ENCODE measurements around the gene SLX4. TPM values are rescaled to one million over a fixed set of nuclear protein-coding genes. Genes with fewer than 3 reads are reported as not detected.

SLX4 gene
- total and polyA plus RNA-seq, 12 donors, result 1.1 to 4.4 (median 2.9) TPM

DNA sequence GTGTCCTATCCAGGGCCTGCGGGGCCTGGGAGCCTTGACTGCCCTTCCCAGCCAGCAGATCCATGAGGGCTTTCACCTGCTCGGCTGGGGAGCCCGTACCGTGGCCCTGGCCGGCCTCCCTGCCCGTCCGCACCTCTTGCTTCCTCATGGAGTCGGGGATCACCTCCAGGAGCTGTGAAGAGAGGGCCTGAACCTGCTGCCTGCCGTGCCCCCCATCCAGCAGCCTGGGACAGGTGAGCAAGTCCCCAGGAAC is 46.6 kb downstream of the SLX4 start:
- intact Hi-C loops (cut with DNase I), result no loop called here
- no peaks in the 10 kb centered on the region for H3K27me3 ChIP-seq
- no peaks in the 10 kb centered on the region for H3K4me1 ChIP-seq
- TF ChIP-seq, protein P1, sequence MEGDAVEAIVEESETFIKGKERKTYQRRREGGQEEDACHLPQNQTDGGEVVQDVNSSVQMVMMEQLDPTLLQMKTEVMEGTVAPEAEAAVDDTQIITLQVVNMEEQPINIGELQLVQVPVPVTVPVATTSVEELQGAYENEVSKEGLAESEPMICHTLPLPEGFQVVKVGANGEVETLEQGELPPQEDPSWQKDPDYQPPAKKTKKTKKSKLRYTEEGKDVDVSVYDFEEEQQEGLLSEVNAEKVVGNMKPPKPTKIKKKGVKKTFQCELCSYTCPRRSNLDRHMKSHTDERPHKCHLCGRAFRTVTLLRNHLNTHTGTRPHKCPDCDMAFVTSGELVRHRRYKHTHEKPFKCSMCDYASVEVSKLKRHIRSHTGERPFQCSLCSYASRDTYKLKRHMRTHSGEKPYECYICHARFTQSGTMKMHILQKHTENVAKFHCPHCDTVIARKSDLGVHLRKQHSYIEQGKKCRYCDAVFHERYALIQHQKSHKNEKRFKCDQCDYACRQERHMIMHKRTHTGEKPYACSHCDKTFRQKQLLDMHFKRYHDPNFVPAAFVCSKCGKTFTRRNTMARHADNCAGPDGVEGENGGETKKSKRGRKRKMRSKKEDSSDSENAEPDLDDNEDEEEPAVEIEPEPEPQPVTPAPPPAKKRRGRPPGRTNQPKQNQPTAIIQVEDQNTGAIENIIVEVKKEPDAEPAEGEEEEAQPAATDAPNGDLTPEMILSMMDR (IDR thresholded peaks at IDR 0.05), result no peak
- DNase-seq (no peak), ATAC-seq (no peak)
- no peak overlapping the region for H3K27ac ChIP-seq
- H3K4me3 ChIP-seq, result no peak overlapping the region
- peaks cover 0 to 1% (median 0%) of the 10 kb centered on the region in 11 donors for H3K9me3 ChIP-seq
- peaks cover 0 to 23% (median 0%) of the 10 kb centered on the region in 9 donors for H3K36me3 ChIP-seq
- 93 to 94% methylated on average over 9 of the region's 9 CpGs for WGBS, 2 donors

DNA sequence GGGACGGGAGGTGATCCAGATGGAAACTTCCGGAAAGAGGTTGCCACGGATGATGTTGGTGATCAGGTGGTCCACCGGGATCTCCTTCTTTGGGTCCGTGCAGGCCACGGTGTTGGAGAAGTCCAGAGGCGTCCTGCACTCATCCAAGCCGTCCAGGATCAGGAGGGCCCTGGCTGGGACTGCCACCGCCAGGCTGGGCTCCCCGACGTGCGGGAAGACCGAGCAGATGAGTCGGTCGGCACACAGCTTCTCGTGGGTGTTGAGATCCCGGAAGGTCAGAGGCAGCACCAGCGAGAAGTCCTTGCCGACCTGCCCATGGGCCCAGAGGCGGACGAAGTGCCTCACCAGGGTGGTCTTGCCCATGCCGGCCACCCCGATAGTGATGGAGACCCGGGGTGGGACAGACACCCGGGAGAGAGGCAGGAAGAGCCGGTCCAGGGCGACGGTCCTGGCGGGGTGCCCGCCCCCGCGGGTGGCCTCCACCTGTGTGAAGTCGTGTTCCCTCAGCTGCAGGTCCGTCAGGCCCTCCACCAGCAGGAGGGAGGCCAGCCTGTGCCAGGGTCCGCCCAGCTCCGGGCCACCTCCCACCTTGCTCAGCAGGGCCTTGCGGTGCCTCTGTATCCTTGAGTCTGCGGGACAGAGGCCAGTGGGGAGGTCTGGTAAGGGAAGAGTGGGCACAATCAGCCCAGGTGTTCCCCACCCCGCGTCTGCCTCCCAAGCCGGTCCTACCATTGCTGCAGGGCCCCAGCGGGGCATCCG is 47.1 kb downstream of the SLX4 start:
- DNase-seq (no peak), ATAC-seq (peak in 2 of 8 donors; percentile 13 to 53)
- Histone ChIP-seq H3K27ac (no peak overlapping the region), H3K36me3 (peaks cover 0 to 23% (median 0%) of the 10 kb centered on the region in 9 donors), H3K4me1 (no peaks in the 10 kb centered on the region), H3K27me3 (no peaks in the 10 kb centered on the region), H3K9me3 (no peaks in the 10 kb centered on the region), H3K4me3 (no peak overlapping the region)
- TF ChIP-seq, protein P1 (IDR thresholded peaks at IDR 0.05), result no peak
- WGBS, 2 donors, result 95 to 96% methylated on average over 43 of the region's 43 CpGs
- intact Hi-C loops (cut with DNase I), result no loop called here

GRCh38 chr16:3562914-3563480 is 48.4 kb downstream of the SLX4 start:
- Histone ChIP-seq H3K36me3 (peaks cover 0 to 23% (median 0%) of the 10 kb centered on the region in 9 donors), H3K4me3 (no peak overlapping the region), H3K27me3 (no peaks in the 10 kb centered on the region), H3K27ac (no peak overlapping the region), H3K4me1 (no peaks in the 10 kb centered on the region), H3K9me3 (no peaks in the 10 kb centered on the region)
- 95 to 96% methylated on average over 29 of the region's 29 CpGs for WGBS, 2 donors
- TF ChIP-seq, protein P1 (IDR thresholded peaks at IDR 0.05), result no peak
- intact Hi-C loops (cut with DNase I), result no loop called here
- no peak for DNase-seq
- ATAC-seq, result peak in 2 of 8 donors; percentile 20 to 39

GRCh38 chr16:3561626-3562025 is 49.8 kb downstream of the SLX4 start:
- Histone ChIP-seq H3K4me1 (no peaks in the 10 kb centered on the region), H3K36me3 (peaks cover 0 to 23% (median 0%) of the 10 kb centered on the region in 9 donors), H3K27me3 (no peaks in the 10 kb centered on the region), H3K9me3 (no peaks in the 10 kb centered on the region), H3K4me3 (no peak overlapping the region), H3K27ac (no peak overlapping the region)
- TF ChIP-seq, protein P1 (IDR thresholded peaks at IDR 0.05), result no peak
- 92 to 93% methylated on average over 15 of the region's 15 CpGs for WGBS, 2 donors
- intact Hi-C loops (cut with DNase I), result no loop called here
- DNase-seq (no peak), ATAC-seq (no peak)
